GM21367 (cell line): ENCODE results near the gene UBR3.
"Not testable (repeated sequence)": the region's sequence is repeated elsewhere in the genome, so short reads cannot be mapped to it uniquely, and the experiment has no call there.

Experiments
- ATAC-seq: cut with Tn5 transposase; IDR thresholded peaks from one replicate; pipeline ENCODE4 v1.9.1; 2021; ENCODE audit not compliant: unreplicated experiment

Gene UBR3

GRCh38 chr2:169945515-169945914, 118.3 kb downstream of the UBR3 start:
- ATAC-seq = no peak

DNA sequence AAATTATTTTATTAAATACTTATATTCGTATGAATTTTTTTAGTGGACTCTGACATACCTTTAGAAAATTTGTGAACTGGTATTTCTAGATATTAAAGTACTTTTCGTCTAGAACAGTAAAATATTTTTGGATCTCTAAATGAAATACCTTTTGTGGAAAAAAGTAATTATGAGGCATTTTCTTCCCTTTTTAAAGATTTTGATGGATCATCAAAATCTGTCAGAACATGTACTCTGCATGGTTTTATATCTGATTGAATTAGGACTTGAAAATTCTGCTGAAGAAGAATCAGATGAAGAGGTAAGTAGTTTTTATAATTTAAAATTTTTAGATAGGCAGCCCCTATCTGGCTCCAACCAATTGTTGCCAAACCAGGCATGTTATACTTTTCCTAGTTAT, 118.8 kb downstream of the UBR3 start:
- ATAC-seq = no peak

- ATAC-seq = no peak
Observed at GRCh38 chr2:169946546-169946945, 119.3 kb downstream of the UBR3 start.

GRCh38 chr2:169955940-169956339, 128.7 kb downstream of the UBR3 start:
- no peak for ATAC-seq

DNA sequence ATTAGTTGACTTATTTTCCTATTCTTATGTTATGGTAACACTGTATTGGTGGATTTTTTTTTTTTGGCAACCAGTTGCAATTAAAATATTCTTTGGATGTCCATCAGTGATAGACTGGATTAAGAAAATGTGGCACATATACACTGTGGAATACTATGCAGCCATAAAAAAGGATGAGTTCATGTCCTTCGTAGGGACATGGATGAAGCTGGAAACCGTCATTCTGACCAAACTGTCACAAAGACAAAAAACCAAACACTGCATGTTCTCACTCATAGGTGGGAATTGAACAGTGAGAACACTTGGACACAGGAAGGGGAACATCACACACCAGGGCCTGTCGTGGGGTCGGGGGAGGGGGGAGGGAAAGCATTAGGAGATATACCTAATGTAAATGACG, 130.0 kb downstream of the UBR3 start:
- ATAC-seq = not testable (repeated sequence)

DNA sequence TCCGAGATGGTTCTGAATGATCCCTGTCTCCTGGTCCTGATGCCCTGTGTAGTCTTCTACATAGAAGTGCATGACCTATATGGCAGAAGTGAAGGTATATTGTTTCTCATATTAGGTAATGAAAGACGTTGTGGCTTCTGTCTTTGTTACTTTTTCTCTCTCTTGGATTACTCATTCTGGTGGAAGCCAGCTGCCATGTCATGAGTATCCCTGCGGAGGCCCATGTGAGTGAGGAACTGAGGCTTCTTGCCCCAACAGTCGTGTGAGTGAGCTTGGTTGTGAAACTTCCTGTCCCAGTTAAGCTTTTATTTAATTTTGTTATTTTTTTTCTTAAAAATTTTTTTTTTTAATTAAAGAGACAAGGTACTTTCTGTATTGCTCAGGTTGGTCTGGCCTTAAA, 134.7 kb downstream of the UBR3 start:
- ATAC-seq = no peak

- no peak for ATAC-seq
Observed at GRCh38 chr2:169963786-169964185, 136.5 kb downstream of the UBR3 start.

DNA sequence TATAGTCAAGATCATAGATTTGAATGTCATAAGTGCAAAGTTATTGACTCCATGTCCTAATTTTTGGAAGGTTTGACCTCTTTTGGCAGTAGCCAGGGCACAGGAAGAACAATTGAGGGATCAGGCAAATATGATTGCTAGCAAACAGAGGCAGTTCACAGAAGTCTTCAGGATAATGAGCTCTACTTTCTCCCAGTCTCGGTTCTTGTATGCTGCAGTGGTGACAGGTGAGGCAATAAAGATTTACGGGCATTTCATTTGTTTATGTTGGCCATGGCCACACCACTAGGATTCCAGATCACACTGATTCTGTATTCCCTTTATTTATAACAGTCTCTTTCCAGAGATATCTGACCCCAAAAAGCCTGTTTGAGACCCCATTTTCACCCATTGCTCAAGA, 137.5 kb downstream of the UBR3 start:
- ATAC-seq = no peak

- ATAC-seq = no peak
Observed at GRCh38 chr2:169965495-169965894, 138.2 kb downstream of the UBR3 start.

GRCh38 chr2:169966454-169966853, 139.2 kb downstream of the UBR3 start:
- ATAC-seq = no peak

- no peak for ATAC-seq
Observed at GRCh38 chr2:169968743-169969142, 141.5 kb downstream of the UBR3 start.

DNA sequence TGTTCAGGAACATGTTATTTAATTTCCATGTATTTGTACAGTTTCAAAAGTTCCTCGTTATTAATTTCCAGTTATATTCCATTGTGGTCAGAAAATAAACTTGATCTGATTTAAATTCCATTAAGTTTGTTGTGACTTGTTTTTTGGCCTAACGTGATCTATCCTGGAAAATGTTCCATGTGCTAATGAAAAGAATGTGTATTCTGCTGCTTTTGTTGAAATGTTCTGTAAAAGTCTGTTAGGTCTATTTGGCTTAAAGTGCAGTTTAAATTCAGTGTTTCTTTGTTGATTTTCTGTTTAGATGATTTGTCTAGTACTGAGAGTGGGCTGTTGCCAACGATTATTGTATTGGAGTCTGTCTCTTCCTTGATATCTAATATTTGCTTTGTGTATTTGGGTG, 148.0 kb downstream of the UBR3 start:
- ATAC-seq = no peak

DNA sequence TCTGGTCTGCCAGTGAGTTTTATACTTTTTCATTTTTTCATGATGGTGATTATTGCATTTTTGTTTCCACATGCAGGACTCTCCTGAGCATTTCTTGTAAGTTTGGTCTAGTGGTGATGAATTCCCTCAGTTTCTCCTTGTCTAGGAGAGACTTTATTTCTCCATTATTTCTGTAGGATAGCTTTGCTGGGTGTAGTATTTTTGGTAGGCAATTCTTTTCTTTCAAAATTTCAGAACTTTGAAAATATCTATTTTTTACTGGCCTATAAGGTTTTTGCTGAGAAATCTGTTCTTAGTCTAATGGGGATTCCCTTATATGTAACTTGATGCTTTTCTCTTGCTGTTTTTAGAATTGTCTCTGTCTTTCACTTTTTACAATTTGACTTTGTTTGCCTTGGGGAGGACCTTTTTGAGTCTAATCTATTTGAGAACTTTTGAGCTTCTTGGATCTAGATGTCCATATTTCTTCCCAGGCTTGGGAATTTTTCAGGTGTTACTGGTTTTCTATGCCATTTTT, 149.1 kb downstream of the UBR3 start:
- no peak for ATAC-seq

GRCh38 chr2:169977530-169977929, 150.3 kb downstream of the UBR3 start:
- no peak for ATAC-seq

DNA sequence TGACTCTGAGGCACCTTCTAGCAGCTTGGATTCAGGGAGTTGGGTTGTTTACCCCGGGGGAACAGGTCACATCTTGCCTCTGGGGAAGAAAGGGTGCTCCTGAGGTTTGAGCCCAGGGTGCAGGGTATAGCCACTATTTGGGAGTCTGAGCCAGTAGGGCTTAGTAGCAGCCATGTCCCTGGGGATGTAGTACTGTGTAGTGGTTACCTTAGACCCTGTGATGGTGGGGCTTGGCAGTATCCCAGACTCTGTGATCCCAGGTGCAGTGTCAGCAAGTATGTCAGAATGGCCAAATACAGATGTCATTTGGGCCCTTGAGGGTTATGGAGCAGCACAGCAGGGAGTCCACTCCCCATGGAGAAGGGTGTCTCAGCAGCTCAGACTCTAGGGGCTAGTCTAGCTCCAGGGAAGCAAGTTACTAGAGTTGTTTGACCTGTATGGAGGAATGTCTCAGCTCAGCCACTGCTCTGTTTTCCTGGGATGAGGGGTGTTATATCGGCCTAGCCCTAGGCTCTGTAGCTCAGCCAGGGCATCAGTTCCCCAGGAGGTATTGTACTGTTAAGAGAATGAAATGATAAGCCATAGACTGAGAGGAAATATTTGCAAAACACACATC, 151.3 kb downstream of the UBR3 start:
- ATAC-seq = no peak

- ATAC-seq = no peak
Observed at GRCh38 chr2:169979025-169979424, 151.8 kb downstream of the UBR3 start.

DNA sequence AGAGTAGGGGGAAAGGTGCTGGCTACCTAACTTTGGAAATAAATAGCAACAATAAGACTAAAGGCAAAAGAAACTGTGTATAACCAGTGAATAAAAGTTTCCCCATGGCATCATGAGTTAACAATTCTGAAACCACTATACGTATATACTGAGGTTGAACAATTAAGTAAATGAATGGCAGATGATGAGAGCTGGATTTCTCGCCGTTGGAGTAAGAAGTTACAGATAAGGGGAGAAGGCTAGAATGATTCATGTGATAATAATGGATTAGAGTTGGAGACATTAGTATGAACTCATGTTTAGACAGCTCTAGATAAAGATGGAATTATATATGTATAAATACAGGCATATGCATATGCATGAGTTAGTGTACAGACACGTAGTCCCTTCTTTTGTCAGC, 152.7 kb downstream of the UBR3 start:
- no peak for ATAC-seq

- ATAC-seq = no peak
Observed at GRCh38 chr2:169980643-169981042, 153.4 kb downstream of the UBR3 start.

- no peak for ATAC-seq
Observed at GRCh38 chr2:169982929-169983328, 155.7 kb downstream of the UBR3 start.

DNA sequence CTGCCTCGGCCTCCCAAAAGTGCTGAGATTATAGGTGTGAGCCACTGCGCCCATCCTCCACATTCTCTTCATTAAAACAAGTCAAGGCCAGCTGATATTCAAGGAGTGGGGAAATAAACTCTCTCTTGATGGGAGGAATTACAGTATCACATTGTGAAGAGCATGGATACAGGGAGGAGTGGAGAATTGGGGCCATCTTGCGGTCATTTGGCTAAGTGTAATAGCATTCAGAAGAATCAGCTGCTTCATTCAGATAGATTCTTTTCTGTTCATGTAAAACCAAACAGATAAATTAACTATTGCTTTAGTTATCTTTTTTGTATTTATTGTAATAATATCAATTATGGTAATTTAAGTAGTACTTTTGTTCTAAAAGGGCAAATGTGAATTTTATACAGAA, 156.3 kb downstream of the UBR3 start:
- no peak for ATAC-seq

DNA sequence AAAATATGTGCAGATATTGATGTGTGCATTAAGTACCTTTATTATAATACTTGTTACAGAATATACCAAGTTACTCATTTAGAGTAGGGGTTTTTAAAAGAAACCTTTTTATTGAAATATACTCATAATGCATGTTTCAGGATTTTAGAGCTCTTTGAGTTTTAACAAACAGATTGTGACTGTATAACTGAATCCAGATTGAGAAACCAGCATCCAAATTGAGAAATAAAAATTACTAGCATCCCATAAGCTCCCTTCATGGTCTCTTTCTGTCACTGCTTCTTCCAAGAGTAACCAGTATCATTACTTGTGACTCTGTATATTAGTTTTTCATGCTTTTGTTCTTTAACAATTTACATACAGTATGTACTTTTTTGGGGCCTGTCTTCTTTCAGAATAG, 156.9 kb downstream of the UBR3 start:
- ATAC-seq = no peak

DNA sequence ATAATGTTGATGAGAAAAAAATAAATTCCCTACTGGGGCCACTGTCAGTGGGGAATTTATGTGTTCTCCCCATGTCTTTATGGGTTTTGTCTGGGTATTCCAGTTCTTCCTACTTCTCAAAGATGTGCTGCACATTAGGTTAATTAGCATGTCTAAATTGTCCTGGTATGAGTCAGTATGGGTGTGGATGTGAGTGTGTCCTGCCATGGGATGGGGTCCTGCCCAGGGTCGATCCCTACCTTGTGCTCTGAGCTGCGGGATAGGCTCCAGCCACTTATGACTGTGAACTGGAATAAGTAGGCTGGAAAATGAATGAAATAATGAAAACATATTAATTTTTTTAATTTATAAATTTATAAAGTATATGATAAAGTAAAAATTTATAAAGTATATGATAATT, 167.5 kb downstream of the UBR3 start:
- no peak for ATAC-seq

- no peak for ATAC-seq
Observed at GRCh38 chr2:169997140-169997887, 170.1 kb downstream of the UBR3 start.
